Measurements from ENCODE around the gene SLC12A3. TPM values are rescaled to one million over a fixed set of nuclear protein-coding genes. Genes with fewer than 3 reads are reported as not detected.

Gene SLC12A3
- total RNA-seq, 2 experiments from 2014 or later = not detected

- Mint-ChIP-seq H3K27ac (no peak overlapping the region), H3K9me3 (no peaks in the 10 kb centered on the region), H3K4me3 (no peak overlapping the region), H3K4me1 (no peaks in the 10 kb centered on the region), H3K27me3 (no peaks in the 10 kb centered on the region), H3K36me3 (ENCODE audit: low read depth) (no peaks in the 10 kb centered on the region)
- CTCF ChIA-PET = interaction anchor here (0.7 kb wide), 1 partner anchor 25 kb away, joined by 3 read pairs; no protein-coding TSS in a partner anchor
- POLR2A ChIA-PET = no interaction called here
- no peak for DNase-seq
Measured at GRCh38 chr16:56886826-56887225, 21.8 kb downstream of the SLC12A3 start.

GRCh38 chr16:56888806-56889205, 23.8 kb downstream of the SLC12A3 start:
- no peaks in the 10 kb centered on the region for H3K9me3 Mint-ChIP-seq
- POLR2A ChIA-PET = no interaction called here
- no peak overlapping the region for H3K27ac Mint-ChIP-seq

GRCh38 chr16:56889206-56889605, 24.2 kb downstream of the SLC12A3 start:
- H3K4me3 Mint-ChIP-seq = no peak overlapping the region
- DNase-seq = no peak
- CTCF ChIA-PET = interaction anchor here (0.7 to 1.5 kb wide), 4 partner anchors 8 to 42 kb away, joined by 3 read pairs; no protein-coding TSS in a partner anchor
- POLR2A ChIA-PET = no interaction called here
- no peak overlapping the region for H3K27ac Mint-ChIP-seq
- no peaks in the 10 kb centered on the region for H3K27me3 Mint-ChIP-seq
- H3K4me1 Mint-ChIP-seq = no peaks in the 10 kb centered on the region
- no peaks in the 10 kb centered on the region for H3K36me3 Mint-ChIP-seq (ENCODE audit: low read depth)
- H3K9me3 Mint-ChIP-seq = no peaks in the 10 kb centered on the region

More at GRCh38 chr16:56888806-56889205, 23.8 kb downstream of the SLC12A3 start:
- no peak overlapping the region for H3K4me3 Mint-ChIP-seq
- no peaks in the 10 kb centered on the region for H3K36me3 Mint-ChIP-seq (ENCODE audit: low read depth)
- H3K27me3 Mint-ChIP-seq = no peaks in the 10 kb centered on the region
- H3K4me1 Mint-ChIP-seq = no peaks in the 10 kb centered on the region
- CTCF ChIA-PET = interaction anchor here (0.6 to 1.5 kb wide), 3 partner anchors 8 to 35 kb away, joined by 3 read pairs; no protein-coding TSS in a partner anchor
- DNase-seq = no peak

GRCh38 chr16:56891685-56892084, 26.7 kb downstream of the SLC12A3 start:
- CTCF ChIA-PET = interaction anchor here (0.9 to 1.1 kb wide), 2 partner anchors 21 to 25 kb away, joined by 3 read pairs; no protein-coding TSS in a partner anchor
- H3K36me3 Mint-ChIP-seq (ENCODE audit: low read depth) = no peaks in the 10 kb centered on the region
- H3K27me3 Mint-ChIP-seq = no peaks in the 10 kb centered on the region
- H3K4me3 Mint-ChIP-seq = no peak overlapping the region
- H3K9me3 Mint-ChIP-seq = no peaks in the 10 kb centered on the region
- H3K4me1 Mint-ChIP-seq = no peaks in the 10 kb centered on the region
- H3K27ac Mint-ChIP-seq = no peak overlapping the region
- DNase-seq = no peak
- POLR2A ChIA-PET = interaction anchor here (0.6 kb wide), 1 partner anchor 40 kb away, joined by 3 read pairs; the partner anchor contains the start of gene HERPUD1

GRCh38 chr16:56892705-56893104, 27.7 kb downstream of the SLC12A3 start:
- no peaks in the 10 kb centered on the region for H3K27me3 Mint-ChIP-seq
- H3K36me3 Mint-ChIP-seq (ENCODE audit: low read depth) = no peaks in the 10 kb centered on the region
- H3K4me1 Mint-ChIP-seq = no peaks in the 10 kb centered on the region
- H3K27ac Mint-ChIP-seq = no peak overlapping the region
- no peaks in the 10 kb centered on the region for H3K9me3 Mint-ChIP-seq
- H3K4me3 Mint-ChIP-seq = no peak overlapping the region
- POLR2A ChIA-PET = interaction anchor here (0.7 kb wide), 1 partner anchor 220 kb away, joined by 4 read pairs; no protein-coding TSS in a partner anchor
- CTCF ChIA-PET = interaction anchor here (1.1 to 1.6 kb wide), 3 partner anchors 10 to 59 kb away, joined by 3 to 10 read pairs (median 3); no protein-coding TSS in a partner anchor
- no peak for DNase-seq

- Mint-ChIP-seq H3K36me3 (ENCODE audit: low read depth) (no peaks in the 10 kb centered on the region), H3K4me3 (no peak overlapping the region), H3K27ac (no peak overlapping the region), H3K27me3 (no peaks in the 10 kb centered on the region), H3K9me3 (no peaks in the 10 kb centered on the region), H3K4me1 (peaks cover 11% of the 10 kb centered on the region)
- ChIA-PET POLR2A (no interaction called here), CTCF (interaction anchor here (1.3 to 1.6 kb wide), 2 partner anchors 12 to 28 kb away, joined by 3 to 10 read pairs; no protein-coding TSS in a partner anchor)
- DNase-seq = no peak
Measured at GRCh38 chr16:56894331-56894917, 29.4 kb downstream of the SLC12A3 start.

- ChIA-PET POLR2A (no interaction called here), CTCF (interaction anchor here (0.7 kb wide), 1 partner anchor 32 kb away, joined by 5 read pairs; no protein-coding TSS in a partner anchor)
- no peaks in the 10 kb centered on the region for H3K9me3 Mint-ChIP-seq
- peaks cover 15% of the 10 kb centered on the region for H3K4me1 Mint-ChIP-seq
- DNase-seq = no peak
- H3K36me3 Mint-ChIP-seq (ENCODE audit: low read depth) = no peaks in the 10 kb centered on the region
- H3K27ac Mint-ChIP-seq = no peak overlapping the region
- H3K27me3 Mint-ChIP-seq = peaks cover 4% of the 10 kb centered on the region
- H3K4me3 Mint-ChIP-seq = no peak overlapping the region
Measured at GRCh38 chr16:56895813-56896212, 30.8 kb downstream of the SLC12A3 start.

- Mint-ChIP-seq H3K4me1 (peaks cover 15% of the 10 kb centered on the region), H3K36me3 (ENCODE audit: low read depth) (no peaks in the 10 kb centered on the region), H3K9me3 (no peaks in the 10 kb centered on the region), H3K4me3 (no peak overlapping the region), H3K27me3 (peaks cover 8% of the 10 kb centered on the region), H3K27ac (no peak overlapping the region)
- no peak for DNase-seq
- ChIA-PET CTCF (interaction anchor here (0.6 kb wide), 1 partner anchor 543 kb away, joined by 3 read pairs; no protein-coding TSS in a partner anchor), POLR2A (no interaction called here)
Measured at GRCh38 chr16:56896244-56896643, 31.2 kb downstream of the SLC12A3 start.

GRCh38 chr16:56897026-56897799, 32.2 kb downstream of the SLC12A3 start:
- POLR2A ChIA-PET = no interaction called here
- CTCF ChIA-PET = interaction anchor here (0.6 to 1.2 kb wide), 2 partner anchors 16 to 542 kb away, joined by 3 read pairs; no protein-coding TSS in a partner anchor
- H3K4me3 Mint-ChIP-seq = no peak overlapping the region
- peaks cover 15% of the 10 kb centered on the region for H3K4me1 Mint-ChIP-seq
- H3K9me3 Mint-ChIP-seq = no peaks in the 10 kb centered on the region
- H3K27me3 Mint-ChIP-seq = peaks cover 13% of the 10 kb centered on the region
- no peak for DNase-seq
- H3K27ac Mint-ChIP-seq = no peak overlapping the region
- no peaks in the 10 kb centered on the region for H3K36me3 Mint-ChIP-seq (ENCODE audit: low read depth)

GRCh38 chr16:56898847-56899246, 33.8 kb downstream of the SLC12A3 start:
- DNase-seq = peak; percentile 15
- Mint-ChIP-seq H3K27ac (no peak overlapping the region), H3K9me3 (no peaks in the 10 kb centered on the region), H3K36me3 (ENCODE audit: low read depth) (no peaks in the 10 kb centered on the region), H3K4me3 (no peak overlapping the region), H3K27me3 (peaks cover 13% of the 10 kb centered on the region), H3K4me1 (peaks cover 15% of the 10 kb centered on the region)
- CTCF ChIA-PET = no interaction called here
- POLR2A ChIA-PET = no interaction called here

- peaks cover 10% of the 10 kb centered on the region for H3K4me1 Mint-ChIP-seq
- H3K27ac Mint-ChIP-seq = no peak overlapping the region
- H3K9me3 Mint-ChIP-seq = peaks cover 5% of the 10 kb centered on the region
- H3K36me3 Mint-ChIP-seq (ENCODE audit: low read depth) = no peaks in the 10 kb centered on the region
- CTCF ChIA-PET = interaction anchor here (0.6 kb wide), 1 partner anchor 586 kb away, joined by 4 read pairs; no protein-coding TSS in a partner anchor
- no peak overlapping the region for H3K4me3 Mint-ChIP-seq
- no peak for DNase-seq
- H3K27me3 Mint-ChIP-seq = peaks cover 19% of the 10 kb centered on the region
- POLR2A ChIA-PET = no interaction called here
Measured at GRCh38 chr16:56903866-56904265, 38.9 kb downstream of the SLC12A3 start.

GRCh38 chr16:56907401-56907800, 42.4 kb downstream of the SLC12A3 start:
- DNase-seq = no peak
- Mint-ChIP-seq H3K4me3 (no peak overlapping the region), H3K36me3 (ENCODE audit: low read depth) (no peaks in the 10 kb centered on the region), H3K4me1 (peaks cover 16% of the 10 kb centered on the region), H3K27ac (no peak overlapping the region), H3K27me3 (peaks cover 6% of the 10 kb centered on the region), H3K9me3 (peaks cover 5% of the 10 kb centered on the region)
- ChIA-PET CTCF (no interaction called here), POLR2A (no interaction called here)

GRCh38 chr16:56909527-56909979, 44.5 kb downstream of the SLC12A3 start:
- Mint-ChIP-seq H3K36me3 (ENCODE audit: low read depth) (no peaks in the 10 kb centered on the region), H3K4me1 (peaks cover 18% of the 10 kb centered on the region), H3K4me3 (no peak overlapping the region), H3K27ac (no peak overlapping the region), H3K27me3 (peaks cover 13% of the 10 kb centered on the region), H3K9me3 (peaks cover 5% of the 10 kb centered on the region)
- no peak for DNase-seq
- POLR2A ChIA-PET = interaction anchor here (1.8 kb wide), 1 partner anchor 22 kb away, joined by 5 read pairs; the partner anchor contains the start of gene HERPUD1
- CTCF ChIA-PET = interaction anchor here (3.4 kb wide), 1 partner anchor 8 kb away, joined by 9 read pairs; no protein-coding TSS in a partner anchor

Measured in activated CD4-positive, alpha-beta T cell treated with anti-CD3 and anti-CD28 coated beads, Interleukin-2, amount 10 ng/mL, durations not matched to agents 7 days and 5 days (primary cell).